Testis (tissue), 3 donors: Measurements from ENCODE around the gene ATP6V1G3. TPM values are rescaled to one million over a fixed set of nuclear protein-coding genes. Genes with fewer than 3 reads are reported as not detected.
"Not testable (repeated sequence)": the region's sequence is repeated elsewhere in the genome, so short reads cannot be mapped to it uniquely, and the experiment has no call there.

Experiments
- DNase-seq: peaks from one replicate; pipeline ENCODE4 v3.0.0-alpha.2; 2019
- H3K27ac ChIP-seq, 2 donors: fragments of 200-600 bp; sonication (generic); one replicate each; pipeline ENCODE4 v1.5.1; 2019
- H3K27me3 ChIP-seq: fragments of 200-600 bp; sonication (generic); one replicate; pipeline ENCODE4 v1.5.1; 2019
- H3K36me3 ChIP-seq: fragments of 200-600 bp; sonication (generic); one replicate; pipeline ENCODE4 v1.5.1; 2017; ENCODE audit warnings: low read depth; ENCODE audit errors: missing control alignments
- H3K4me1 ChIP-seq: fragments of 200-600 bp; sonication (generic); one replicate; pipeline ENCODE4 v1.5.1; 2019
- H3K4me3 ChIP-seq, 2 donors: fragments of 200-600 bp; sonication (generic); one replicate each; pipeline ENCODE4 v1.5.1; 2017 to 2019
- H3K9me3 ChIP-seq: fragments of 200-600 bp; sonication (generic); one replicate; pipeline ENCODE4 v1.5.1; 2017
- CTCF ChIP-seq, 3 experiments: fragments of 450-650 bp in 2 of 3; fragments of 200-600 bp in 1 of 3; sonication (generic) in 1 of 3; IDR thresholded peaks; one replicate each; pipeline ENCODE4 v1.5.1; 2016 to 2019; ENCODE audit warnings: antibody characterized with exemption in 3 of 3, mild to moderate bottlenecking in 2 of 3, moderate library complexity in 1 of 3
- POLR2A ChIP-seq: fragments of 450-650 bp; IDR thresholded peaks from one replicate; pipeline ENCODE4 v1.6.1; 2017; ENCODE audit warnings: antibody characterized with exemption, mild to moderate bottlenecking, moderate library complexity
- WGBS, 2 donors: methylation state at CpG; one replicate each; pipeline ENCODE4 v1.1.5; 2018; 5-methylcytosine and 5-hydroxymethylcytosine counted together
- intact Hi-C: fragments of 100-400 bp; cut with DNase I; formaldehyde crosslinking; loops from one replicate; pipeline ENCODE4 v1.15.1; 2023; ENCODE audit warnings: low total_unique reads
- polyA plus RNA-seq: library from polyadenylated mRNA; stranded (reverse); fragments of 350-450 nt; fragmentation: Illumina TruSeq; extraction: RNeasy Lipid Tissue Mini Kit (QIAGEN cat#74804); gene quantifications from one replicate; pipeline ENCODE4 v1.2.3, GENCODE V29; 2014; ENCODE audit warnings: low read depth, low replicate concordance; ENCODE audit not compliant: insufficient read depth
- total RNA-seq, 2 donors: library from RNA; depleted of rRNA; stranded (reverse); fragments of >200 nt; gene quantifications; one replicate each; pipeline ENCODE4 v1.2.3, GENCODE V29; 2016

The ATP6V1G3 gene
- total and polyA plus RNA-seq, 3 donors from 2014 or later: not detected

- Histone ChIP-seq H3K27me3 (no peaks in the 10 kb centered on the region), H3K27ac (no peak overlapping the region), H3K36me3 (no peaks in the 10 kb centered on the region), H3K4me3 (no peak overlapping the region), H3K4me1 (no peaks in the 10 kb centered on the region), H3K9me3 (no peaks in the 10 kb centered on the region)
- intact Hi-C loops: no loop called here
- no peak for DNase-seq
- no peak for TF ChIP-seq POLR2A
- no peak for TF ChIP-seq CTCF (IDR thresholded peaks at IDR 0.05)
Measured at GRCh38 chr1:198483645-198484044, 56.8 kb downstream of the ATP6V1G3 start.

- Histone ChIP-seq H3K27ac (no peak overlapping the region), H3K27me3 (no peaks in the 10 kb centered on the region), H3K36me3 (no peaks in the 10 kb centered on the region), H3K4me1 (no peaks in the 10 kb centered on the region), H3K4me3 (no peak overlapping the region), H3K9me3 (no peaks in the 10 kb centered on the region)
- no peak for DNase-seq
- intact Hi-C loops: no loop called here
- WGBS, 2 donors: 93 to 94% methylated on average over 1 of the region's 1 CpG
- no peak for TF ChIP-seq CTCF (IDR thresholded peaks at IDR 0.05)
- no peak for TF ChIP-seq POLR2A
Measured at GRCh38 chr1:198483006-198483405, 57.5 kb downstream of the ATP6V1G3 start.

GRCh38 chr1:198481661-198482060, 58.8 kb downstream of the ATP6V1G3 start:
- H3K9me3 ChIP-seq: no peaks in the 10 kb centered on the region
- intact Hi-C loops: no loop called here
- H3K27ac ChIP-seq: no peak overlapping the region
- 91% methylated on average over 1 of the region's 1 CpG for WGBS, 2 donors
- H3K4me1 ChIP-seq: no peaks in the 10 kb centered on the region
- TF ChIP-seq POLR2A (no peak), CTCF (IDR thresholded peaks at IDR 0.05) (no peak)
- no peaks in the 10 kb centered on the region for H3K27me3 ChIP-seq
- no peaks in the 10 kb centered on the region for H3K36me3 ChIP-seq
- DNase-seq: no peak
- no peak overlapping the region for H3K4me3 ChIP-seq

- TF ChIP-seq POLR2A (no peak), CTCF (IDR thresholded peaks at IDR 0.05) (no peak)
- Histone ChIP-seq H3K4me3 (no peak overlapping the region), H3K9me3 (no peaks in the 10 kb centered on the region)
Measured at GRCh38 chr1:198480876-198481275, 59.6 kb downstream of the ATP6V1G3 start.

GRCh38 chr1:198477354-198477753, 63.1 kb downstream of the ATP6V1G3 start:
- H3K4me1 ChIP-seq, H3K27me3 ChIP-seq, intact Hi-C loops, H3K27ac ChIP-seq, H3K4me3 ChIP-seq, DNase-seq, H3K36me3 ChIP-seq, H3K9me3 ChIP-seq: not testable (repeated sequence)

More at GRCh38 chr1:198480876-198481275, 59.6 kb downstream of the ATP6V1G3 start:
- H3K27me3 ChIP-seq: no peaks in the 10 kb centered on the region
- no peaks in the 10 kb centered on the region for H3K36me3 ChIP-seq
- WGBS, 2 donors: 85 to 86% methylated on average over 2 of the region's 2 CpGs
- H3K4me1 ChIP-seq: no peaks in the 10 kb centered on the region
- no peak for DNase-seq
- no peak overlapping the region for H3K27ac ChIP-seq
- intact Hi-C loops: no loop called here

Other genes with a start within 250 kb of the ATP6V1G3 start
- gene PTPRC, start 98.4 kb upstream of the ATP6V1G3 start, total RNA-seq: 1 to 10 TPM; 5.1 to 9.7 TPM
- 10.8 TPM for gene PTPRC, start 98.4 kb upstream of the ATP6V1G3 start, polyA plus RNA-seq